Dedifferentiated amniotic fluid mesenchymal stem cell (primary cell): ENCODE results near the gene DIMT1.

Experiments
- DNase-seq: peaks from one replicate; pipeline ENCODE4 v3.0.0-alpha.2; 2016; ENCODE audit errors: extremely low spot score

Gene DIMT1

DNA sequence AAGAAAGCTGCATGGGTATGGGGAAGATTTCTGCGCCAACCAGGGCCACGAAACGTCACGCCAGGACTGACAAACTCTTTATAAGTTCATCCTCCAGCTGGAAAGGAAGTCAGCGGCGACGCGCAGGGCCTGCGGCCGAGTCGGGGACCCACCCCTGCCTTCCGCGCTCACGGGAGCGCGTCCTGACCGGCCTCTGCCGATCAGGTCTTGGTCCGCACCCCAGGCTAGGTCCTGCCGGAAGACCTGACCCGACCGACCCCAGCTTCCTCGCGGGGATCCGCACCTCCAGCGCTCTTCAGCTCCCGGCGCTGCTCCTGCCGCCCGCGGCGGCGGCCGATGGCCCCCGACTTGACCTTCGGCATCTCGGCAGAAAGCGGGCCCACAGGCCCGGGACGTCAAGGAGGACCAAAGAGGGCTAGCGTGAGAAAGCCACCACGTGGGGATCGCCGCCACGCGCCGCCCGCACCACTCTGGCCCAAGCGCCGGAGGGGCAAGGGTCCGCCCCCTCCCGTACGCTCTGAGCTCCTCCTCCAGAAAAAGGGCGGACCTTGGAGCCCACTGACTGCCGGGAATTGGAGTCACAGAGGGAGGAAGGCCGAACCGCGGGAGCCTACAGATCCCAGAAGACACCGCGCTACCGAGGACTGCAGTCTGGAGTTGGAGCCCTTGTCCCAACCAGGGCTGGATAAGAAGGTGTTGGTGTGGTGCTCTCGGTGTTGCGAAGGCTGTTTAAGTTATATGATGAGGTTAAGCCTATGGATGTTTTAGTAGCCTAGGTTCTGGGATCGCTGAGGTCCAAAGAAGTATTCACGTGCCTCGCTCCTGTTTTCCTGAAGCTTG lies at the start of gene DIMT1:
Gene DIMT1 (minus strand): TSS at position 495 of the 840 bp plus-strand sequence. CDS start 133 bp downstream, at position 362.
- peak; percentile 99 for DNase-seq

DNA sequence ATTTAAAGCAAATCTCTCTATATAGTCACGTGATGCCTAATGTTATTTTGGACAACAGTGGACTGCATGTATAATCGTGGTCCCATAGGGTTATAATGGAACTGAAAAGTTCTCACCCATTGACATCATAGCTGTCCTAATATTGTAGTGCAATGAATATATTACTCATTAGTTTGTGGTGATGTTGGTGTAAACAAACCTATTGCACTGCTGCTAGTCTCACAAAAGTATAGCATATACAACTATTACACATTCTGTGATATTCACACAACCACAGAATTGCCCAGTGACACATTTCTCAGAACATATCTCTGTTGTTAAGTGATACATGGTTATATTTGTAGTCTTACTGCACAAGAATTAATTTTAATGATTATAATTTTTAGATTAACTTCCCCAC lies 46.6 kb upstream of the DIMT1 start:
- DNase-seq, result no peak

- DNase-seq, result no peak
These were observed 44.8 kb upstream of the DIMT1 start for GRCh38 chr5:62448528-62448927.

GRCh38 chr5:62432621-62433064 lies 28.9 kb upstream of the DIMT1 start:
- DNase-seq, result no peak

DNA sequence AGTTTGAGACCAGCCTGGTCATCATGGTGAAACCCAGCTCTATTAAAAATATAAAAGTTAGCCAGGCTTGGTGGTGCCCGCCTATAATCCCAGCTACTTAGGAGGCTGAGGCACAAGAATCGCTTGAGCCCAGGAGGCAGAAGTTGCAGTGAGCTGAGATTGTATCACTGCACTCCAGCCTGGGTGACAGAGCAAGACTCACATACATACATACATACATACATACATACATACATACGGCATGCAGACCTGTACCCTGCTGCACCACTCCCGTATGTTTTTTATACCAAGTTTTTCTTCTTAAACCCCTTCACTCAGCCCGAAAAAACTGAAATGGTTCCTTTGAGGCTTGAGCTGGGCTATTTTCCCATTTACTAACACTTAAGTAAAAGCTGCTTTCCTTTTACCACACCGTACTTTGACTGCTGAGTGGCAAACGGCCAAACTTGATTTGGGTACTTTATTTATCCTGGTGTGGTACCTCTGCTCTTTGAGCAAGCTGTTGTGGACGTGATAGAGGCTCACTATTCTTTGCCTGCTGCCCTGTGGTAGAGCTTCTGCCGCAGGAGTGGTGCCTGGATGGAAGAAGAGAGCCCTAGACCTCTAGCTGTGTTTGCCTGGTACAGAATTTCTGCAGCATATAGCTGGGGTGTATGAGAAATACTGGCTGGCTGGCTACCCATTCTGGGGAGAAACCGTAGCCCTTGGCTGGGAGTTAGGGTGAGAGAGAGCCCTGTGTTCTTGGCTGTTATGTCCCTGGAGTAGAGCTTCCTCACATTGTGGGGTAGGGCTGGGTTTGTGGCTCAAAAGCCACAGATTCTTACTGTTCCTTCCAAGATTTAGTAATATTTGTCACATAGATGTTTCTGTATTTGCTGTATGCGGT lies 28.3 kb upstream of the DIMT1 start:
- DNase-seq, result no peak

DNA sequence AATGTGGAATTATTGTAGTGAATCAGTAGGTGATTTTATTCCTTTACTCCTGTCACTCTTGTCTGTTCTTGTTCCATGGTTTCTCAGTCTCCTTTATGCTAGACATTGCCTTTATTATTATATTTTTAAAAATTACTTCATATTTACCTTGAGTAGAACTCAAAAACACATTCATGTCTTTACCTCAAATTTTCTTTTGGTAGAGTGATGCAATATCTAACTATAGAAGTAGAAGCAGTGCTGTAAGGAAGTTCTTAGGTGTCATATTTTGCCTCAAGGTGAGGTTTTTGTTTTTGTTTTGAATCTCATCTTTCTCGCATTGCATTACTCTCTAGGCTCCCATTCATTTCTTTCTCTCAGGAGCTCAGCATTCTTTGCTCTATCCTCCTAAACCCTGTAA lies 21.1 kb upstream of the DIMT1 start:
- no peak for DNase-seq

GRCh38 chr5:62421414-62421813 lies 17.7 kb upstream of the DIMT1 start:
- DNase-seq, result no peak

GRCh38 chr5:62419609-62420008 lies 15.9 kb upstream of the DIMT1 start:
- DNase-seq, result no peak

DNA sequence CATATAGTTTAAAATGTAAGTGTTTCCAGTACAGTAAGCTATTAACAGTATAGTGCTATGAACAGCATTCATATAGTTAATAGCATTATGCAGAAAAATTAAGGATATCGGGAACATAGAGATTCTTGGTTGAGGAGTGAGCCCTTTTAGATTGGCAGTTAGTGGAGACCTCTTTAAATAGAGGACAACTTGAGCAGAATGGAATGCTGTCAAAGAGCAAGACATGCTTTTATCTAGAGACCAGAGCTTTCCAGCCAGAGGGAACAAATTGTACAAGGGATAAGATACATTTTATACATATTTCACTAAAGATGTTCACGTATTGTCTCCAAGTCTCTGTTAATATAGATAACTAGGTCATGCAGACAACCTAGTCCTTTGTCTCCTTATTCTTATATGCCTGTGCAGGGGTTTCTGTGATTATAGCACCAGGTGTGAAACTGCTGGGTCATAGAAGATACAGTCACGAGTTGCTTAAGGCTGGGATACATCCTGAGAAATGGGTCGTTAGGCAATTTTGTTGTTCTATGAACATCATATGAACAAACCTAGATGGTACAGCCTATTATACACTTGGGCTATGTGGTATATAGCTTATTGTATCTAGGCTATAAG lies 14.9 kb upstream of the DIMT1 start:
- DNase-seq, result no peak

- no peak for DNase-seq
These were observed 10.0 kb upstream of the DIMT1 start for GRCh38 chr5:62413711-62414110.

GRCh38 chr5:62412549-62413329 lies 9.0 kb upstream of the DIMT1 start, which contains the start of gene IPO11:
TSS of gene IPO11 (plus strand) at chr5:62412763. CDS start at chr5:62437280, 24,517 bp downstream.
- DNase-seq, result peak; percentile 99

- no peak for DNase-seq
These were observed 8.3 kb downstream of the DIMT1 start for GRCh38 chr5:62395210-62395950.

GRCh38 chr5:62386824-62387223 lies 16.9 kb downstream of the DIMT1 start:
- DNase-seq, result no peak

- DNase-seq, result no peak
These were observed 17.8 kb downstream of the DIMT1 start for GRCh38 chr5:62385816-62386400.

DNA sequence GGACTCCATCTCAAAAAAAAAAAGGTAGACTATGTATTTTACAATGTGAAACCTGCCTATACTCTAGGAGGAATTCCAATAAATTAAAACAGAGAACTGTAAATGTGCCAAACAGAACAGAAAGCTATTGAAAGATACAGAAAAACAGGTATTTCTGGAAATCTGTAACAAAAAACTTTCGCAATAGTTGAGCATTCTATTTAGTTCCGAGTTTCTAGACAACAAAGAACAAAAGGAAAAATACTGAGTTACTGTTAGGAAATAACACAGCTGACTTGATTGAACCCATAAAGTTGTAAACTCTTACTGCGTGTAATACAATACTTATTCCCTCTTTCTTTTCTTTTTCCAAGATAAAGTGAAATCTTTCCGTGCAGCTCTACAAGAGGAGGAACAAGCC lies 18.6 kb downstream of the DIMT1 start:
- no peak for DNase-seq

DNA sequence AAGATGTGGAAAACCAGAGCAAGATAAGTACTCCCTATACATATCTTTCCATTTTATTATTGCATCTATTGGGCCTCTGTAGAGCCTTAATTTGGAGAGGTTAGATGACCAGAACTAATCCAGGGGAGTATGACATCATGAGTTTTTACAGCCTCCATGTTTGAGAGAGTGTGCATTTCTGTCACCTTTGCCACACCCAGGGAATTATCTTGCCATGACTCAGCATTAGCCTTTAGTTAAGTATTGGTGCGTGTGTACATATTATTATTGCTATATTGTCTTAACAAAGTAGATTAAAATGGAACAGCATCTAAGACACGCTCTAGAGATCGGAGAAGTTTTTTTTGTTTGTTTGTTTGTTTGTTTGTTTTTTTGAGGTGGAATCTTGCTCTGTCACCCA lies 27.6 kb downstream of the DIMT1 start:
- DNase-seq, result no peak

DNA sequence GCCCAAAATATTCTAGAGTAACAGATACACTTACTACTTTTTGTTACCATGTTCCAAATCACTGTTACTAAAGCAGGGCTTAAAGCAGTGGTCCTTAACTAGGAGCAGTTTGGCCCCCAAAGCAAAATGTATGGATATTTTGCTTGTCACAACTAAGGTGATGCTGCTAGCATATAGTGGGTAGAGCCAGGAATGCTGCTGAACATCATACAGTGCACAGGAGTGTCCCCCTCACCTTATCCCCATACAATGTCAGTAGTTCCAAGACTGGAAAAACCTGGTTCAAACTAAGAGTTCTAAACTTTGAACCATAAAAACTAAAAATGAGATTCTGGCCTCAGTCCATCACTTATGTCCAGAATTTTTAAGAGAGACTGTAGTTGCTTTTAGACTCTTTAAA lies 28.1 kb downstream of the DIMT1 start:
- DNase-seq, result no peak

DNA sequence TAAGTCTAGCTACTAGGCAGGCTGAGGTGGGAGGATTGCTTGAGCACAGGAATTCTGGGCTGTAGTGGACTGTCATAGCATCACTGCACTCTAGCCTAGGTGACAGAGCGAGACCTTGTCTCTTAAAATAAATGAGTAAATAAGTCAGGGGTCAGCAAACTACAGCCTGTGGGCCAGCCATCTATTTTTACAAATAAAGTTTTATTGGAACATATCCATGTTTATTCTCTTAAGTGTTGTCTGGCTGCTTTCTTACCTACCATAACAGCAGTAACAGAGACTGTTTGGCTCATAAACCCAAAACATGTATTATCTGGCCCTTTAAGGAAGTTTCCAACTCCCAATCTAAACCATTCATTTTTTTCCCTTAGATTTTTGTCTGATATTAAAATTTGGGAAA lies 29.6 kb downstream of the DIMT1 start:
- DNase-seq, result no peak

- DNase-seq, result no peak
These were observed 30.3 kb downstream of the DIMT1 start for GRCh38 chr5:62373382-62373781.

DNA sequence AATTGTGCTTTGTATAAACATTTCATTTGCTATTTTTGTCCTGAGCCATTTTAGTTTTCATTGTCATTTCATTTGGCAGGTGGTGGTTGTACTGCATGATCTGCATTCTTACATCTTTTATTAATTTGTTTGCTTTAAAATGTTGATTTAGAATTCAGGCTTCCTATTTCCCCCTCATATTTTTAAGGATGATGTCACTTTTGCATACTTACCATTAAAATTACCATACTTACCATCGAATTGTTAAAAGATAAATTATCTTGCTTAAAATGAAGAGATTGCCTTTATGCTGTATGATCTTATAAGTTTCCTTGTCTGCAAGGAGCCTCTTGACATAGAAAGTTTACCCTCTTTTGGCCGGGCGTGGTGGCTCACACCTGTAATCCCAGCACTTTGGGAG lies 31.1 kb downstream of the DIMT1 start:
- no peak for DNase-seq
